OCI-LY3 (cell line): ENCODE measurements around the gene CD70.
A peak's percentile ranks its signal among the peaks of the same experiment; 100 is the strongest.

Source experiments
- H2AFZ ChIP-seq: fragments of 200-600, 300-600 bp; shearing (Covaris generic); 2 replicates; pipeline ENCODE4 v1.6.0; 2014; ENCODE audit warnings: antibody characterized with exemption, low read depth, low read length
- H3K27ac ChIP-seq: fragments of 200-600, 300-600 bp; sonication (generic); 2 replicates; pipeline ENCODE4 v1.5.1; 2014; ENCODE audit warnings: mild to moderate bottlenecking, low read length, moderate library complexity, mixed read lengths
- H3K27me3 ChIP-seq: fragments of 200-600, 300-600 bp; sonication (generic); 2 replicates; pipeline ENCODE4 v1.6.1; 2014; ENCODE audit warnings: low read depth, low read length, mixed read lengths
- H3K36me3 ChIP-seq: fragments of 200-600, 300-600 bp; sonication (generic); replicated peaks from 2 replicates; pipeline ENCODE3; 2014; ENCODE audit warnings: low read depth, low read length, mixed read lengths
- H3K4me1 ChIP-seq: fragments of 300-600, 200-600 bp; sonication (generic); 2 replicates; pipeline ENCODE4 v1.6.1; 2014; ENCODE audit warnings: low read length, mixed read lengths
- H3K4me2 ChIP-seq: fragments of 200-600, 300-600 bp; sonication (generic); 2 replicates; pipeline ENCODE4 v1.6.1; 2014; ENCODE audit warnings: low read length, mixed read lengths
- H3K4me3 ChIP-seq: fragments of 300-600, 200-600 bp; sonication (generic); 2 replicates; pipeline ENCODE4 v1.5.1; 2014; ENCODE audit warnings: antibody characterized with exemption, mild to moderate bottlenecking, low read length, moderate library complexity
- H3K79me2 ChIP-seq: fragments of 300-600, 200-600 bp; shearing (Covaris generic); 2 replicates; pipeline ENCODE4 v1.6.1; 2014; ENCODE audit warnings: mild to moderate bottlenecking, low read length, mixed read lengths
- H3K9ac ChIP-seq: fragments of 300-600, 200-600 bp; shearing (Covaris generic); 2 replicates; pipeline ENCODE4 v1.6.0; 2014; ENCODE audit warnings: mild to moderate bottlenecking, low read length, moderate library complexity
- H3K9me3 ChIP-seq: fragments of 200-600, 300-600 bp; shearing (Covaris generic); 2 replicates; pipeline ENCODE4 v1.6.1; 2014; ENCODE audit warnings: low read length, mixed read lengths; ENCODE audit not compliant: insufficient read depth
- H4K20me1 ChIP-seq: fragments of 200-600, 300-600 bp; sonication (generic); 2 replicates; pipeline ENCODE4 v1.6.1; 2016; ENCODE audit warnings: low read length, mixed read lengths; ENCODE audit not compliant: insufficient read depth
- CTCF ChIP-seq: fragments of 200-600, 300-600 bp; sonication (generic); IDR thresholded peaks from 2 replicates; pipeline ENCODE4 v1.5.1; 2014; ENCODE audit warnings: antibody characterized with exemption, low read length, low read depth
- EZH2phosphoT487 ChIP-seq: fragments of 200-600 bp; shearing (Covaris generic); IDR thresholded peaks from 2 replicates; pipeline ENCODE4 v1.6.1; 2018; ENCODE audit warnings: antibody characterized with exemption, mixed run types, low read depth

The CD70 gene

DNA sequence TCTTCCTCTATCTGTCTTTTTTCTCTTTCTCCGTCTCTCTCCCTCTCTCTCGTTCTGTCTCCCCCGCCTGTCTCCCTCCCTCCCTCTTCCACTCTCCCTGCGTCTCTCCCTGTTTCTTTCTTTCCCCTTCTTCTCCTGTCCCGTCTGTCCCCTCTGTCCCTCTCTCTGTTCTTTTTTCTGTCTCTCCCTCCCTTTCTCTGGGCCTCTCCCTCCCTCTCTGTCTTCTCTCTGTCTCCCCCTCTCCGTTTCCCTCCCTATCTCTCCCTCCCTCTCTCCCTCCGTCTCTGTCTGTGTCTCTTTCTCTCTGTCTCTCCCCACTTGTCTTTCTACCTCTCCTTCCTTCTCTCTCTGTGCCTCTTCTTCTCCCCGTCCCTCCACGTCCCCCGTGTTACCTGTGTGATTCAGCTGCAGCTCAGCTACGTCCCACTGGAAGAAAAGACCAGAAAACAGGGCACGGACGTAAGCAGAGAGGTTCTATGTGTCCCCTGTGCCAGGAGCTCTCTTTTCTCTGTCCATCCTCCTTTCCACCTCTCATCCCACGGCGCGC lies 1.2 kb downstream of the CD70 start:
- Histone ChIP-seq H3K4me2 (peak overlapping the region; percentile 89), H3K4me1 (peaks cover 51% of the 10 kb centered on the region), H2AFZ (no peak overlapping the region), H3K9ac (peak overlapping the region; percentile 94), H3K27me3 (no peaks in the 10 kb centered on the region), H4K20me1 (peaks cover 41% of the 10 kb centered on the region), H3K4me3 (peak overlapping the region; percentile 95), H3K36me3 (peaks cover 72% of the 10 kb centered on the region), H3K27ac (peak overlapping the region; percentile 82), H3K9me3 (no peaks in the 10 kb centered on the region), H3K79me2 (peaks cover 68% of the 10 kb centered on the region)
- TF ChIP-seq EZH2phosphoT487 (no peak), CTCF (no peak)

DNA sequence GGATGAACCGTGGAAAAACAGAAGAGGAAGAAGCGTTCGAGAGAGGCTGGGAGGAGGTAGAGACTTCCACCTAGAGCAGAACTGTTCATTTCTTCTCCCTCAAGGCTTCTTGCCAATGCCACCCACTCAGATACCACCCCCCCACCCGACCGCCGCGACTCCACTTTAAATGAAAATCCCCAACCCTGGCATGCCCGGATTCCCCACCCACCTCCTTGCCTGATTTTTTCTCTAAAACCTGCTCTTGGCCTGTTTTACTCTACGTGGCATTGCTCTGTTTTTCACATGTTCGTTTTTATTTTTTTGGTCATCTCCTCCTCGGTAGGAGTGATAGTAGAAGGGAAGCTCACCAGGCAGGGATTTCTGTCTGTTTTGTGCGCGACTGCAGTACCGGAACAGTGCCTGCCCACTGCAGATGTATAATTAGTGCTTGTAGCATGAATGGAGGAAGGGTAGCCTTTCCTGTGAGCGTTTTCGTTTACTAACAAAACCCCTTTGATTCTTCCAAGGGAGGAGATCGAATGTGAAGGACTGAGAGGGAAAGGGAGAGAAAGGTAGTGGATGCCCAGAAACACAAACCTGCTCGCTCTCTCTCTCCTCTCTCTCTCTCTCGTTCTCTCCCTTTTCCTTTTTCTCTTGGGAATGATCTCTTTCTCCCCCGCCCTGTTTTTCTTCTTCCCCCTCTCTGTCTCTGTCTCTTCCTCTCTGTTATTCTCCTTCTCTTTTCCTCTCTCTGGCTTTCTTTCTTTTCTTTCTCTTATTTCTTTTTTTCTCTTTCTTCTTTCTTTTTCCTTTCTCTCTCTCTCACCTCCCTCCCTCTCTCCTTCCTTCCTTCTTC lies 2.2 kb downstream of the CD70 start:
- Histone ChIP-seq H3K9ac (peak overlapping the region; percentile 94), H3K4me2 (peak overlapping the region; percentile 89), H2AFZ (no peak overlapping the region), H3K79me2 (peaks cover 68% of the 10 kb centered on the region), H3K27ac (peak overlapping the region; percentile 82), H3K4me1 (peaks cover 44% of the 10 kb centered on the region), H3K27me3 (no peaks in the 10 kb centered on the region), H3K36me3 (peaks cover 76% of the 10 kb centered on the region), H3K4me3 (peak overlapping the region; percentile 95), H3K9me3 (no peaks in the 10 kb centered on the region), H4K20me1 (peaks cover 41% of the 10 kb centered on the region)
- no peak for TF ChIP-seq EZH2phosphoT487
- no peak for TF ChIP-seq CTCF

DNA sequence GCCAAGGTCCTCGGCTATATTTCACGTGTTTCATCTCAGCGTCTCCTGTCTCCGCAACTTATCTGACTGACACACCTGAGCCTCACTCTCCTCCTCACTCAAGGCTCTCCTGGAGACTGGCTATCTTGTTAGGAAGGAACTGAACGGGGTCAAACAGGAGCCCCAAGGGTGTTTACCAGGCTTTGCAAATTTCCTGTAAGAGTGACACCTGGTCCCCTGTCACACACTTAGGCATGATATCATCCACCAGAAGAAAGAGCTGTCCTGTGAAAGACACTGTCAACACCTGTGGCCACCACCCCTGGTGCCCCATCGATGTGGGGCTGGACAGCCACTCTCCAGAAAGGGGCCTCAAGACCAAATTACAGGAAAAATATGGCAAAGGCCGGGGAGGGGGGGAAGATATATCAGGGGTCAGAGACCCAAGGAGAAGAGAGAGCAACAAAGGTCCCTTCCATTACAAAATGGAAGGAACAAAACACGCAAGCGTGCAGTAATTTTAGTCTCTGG lies 2.9 kb downstream of the CD70 start:
- Histone ChIP-seq H3K4me2 (peak overlapping the region; percentile 89), H3K27ac (peak overlapping the region; percentile 82), H3K27me3 (no peaks in the 10 kb centered on the region), H3K79me2 (peaks cover 70% of the 10 kb centered on the region), H3K4me3 (peak overlapping the region; percentile 95), H3K36me3 (peaks cover 76% of the 10 kb centered on the region), H3K4me1 (peaks cover 37% of the 10 kb centered on the region), H3K9me3 (no peaks in the 10 kb centered on the region), H4K20me1 (peaks cover 44% of the 10 kb centered on the region), H2AFZ (no peak overlapping the region), H3K9ac (peak overlapping the region; percentile 94)
- TF ChIP-seq CTCF (no peak), EZH2phosphoT487 (no peak)

DNA sequence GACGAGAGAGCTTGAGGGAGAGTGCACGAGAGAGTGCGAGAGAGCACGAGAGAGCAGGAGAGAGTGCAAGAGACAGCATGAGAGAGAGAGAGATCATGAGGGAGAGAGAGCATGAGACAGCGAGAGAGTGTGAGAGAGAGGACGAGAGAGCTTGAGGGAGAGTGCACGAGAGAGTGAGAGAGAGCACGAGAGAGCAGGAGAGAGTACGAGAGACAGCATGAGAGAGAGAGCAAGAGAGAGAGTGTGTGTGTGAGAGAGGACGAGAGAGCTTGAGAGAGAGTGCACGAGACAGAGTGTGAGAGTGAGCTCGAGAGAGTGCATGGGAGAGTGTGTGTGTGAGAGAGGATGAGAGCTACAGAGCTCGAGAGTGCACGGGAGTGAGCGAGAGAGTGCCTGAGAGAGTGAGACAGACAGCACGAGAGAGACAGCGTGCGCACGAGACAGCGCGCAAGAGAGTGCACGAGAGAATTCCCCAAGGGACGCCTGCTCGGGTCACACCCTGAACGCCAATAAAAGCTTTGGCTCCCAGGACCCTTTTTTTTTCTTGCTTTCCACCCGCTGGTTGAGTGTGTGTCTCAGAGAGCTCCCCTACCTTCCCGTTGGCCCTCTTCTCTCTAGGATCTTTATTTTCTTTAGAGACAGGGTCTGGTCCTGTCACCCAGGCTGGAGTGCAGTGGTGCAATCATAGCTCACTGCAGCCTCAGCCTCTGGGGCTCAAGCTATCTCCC lies 3.7 kb downstream of the CD70 start:
- peaks cover 75% of the 10 kb centered on the region for H3K79me2 ChIP-seq
- peak overlapping the region; percentile 95 for H3K4me3 ChIP-seq
- no peaks in the 10 kb centered on the region for H3K9me3 ChIP-seq
- H3K36me3 ChIP-seq, result peaks cover 81% of the 10 kb centered on the region
- peaks cover 29% of the 10 kb centered on the region for H3K4me1 ChIP-seq
- no peaks in the 10 kb centered on the region for H3K27me3 ChIP-seq
- no peak for TF ChIP-seq EZH2phosphoT487
- no peak for TF ChIP-seq CTCF
- peaks cover 50% of the 10 kb centered on the region for H4K20me1 ChIP-seq
- peak overlapping the region; percentile 94 for H3K9ac ChIP-seq
- peak overlapping the region; percentile 82 for H3K27ac ChIP-seq
- peak overlapping the region; percentile 89 for H3K4me2 ChIP-seq
- H2AFZ ChIP-seq, result no peak overlapping the region
